ENCODE data around the gene NDUFB6. TPM values are rescaled to one million over a fixed set of nuclear protein-coding genes. Genes with fewer than 3 reads are reported as not detected.

The NDUFB6 gene
- total and polyA plus RNA-seq, 9 of the 15 experiments (the other 6 are each of a cell fraction or from before 2014, with no cell fraction given), result 26.5 to 88.1 (median 64.0) TPM

DNA sequence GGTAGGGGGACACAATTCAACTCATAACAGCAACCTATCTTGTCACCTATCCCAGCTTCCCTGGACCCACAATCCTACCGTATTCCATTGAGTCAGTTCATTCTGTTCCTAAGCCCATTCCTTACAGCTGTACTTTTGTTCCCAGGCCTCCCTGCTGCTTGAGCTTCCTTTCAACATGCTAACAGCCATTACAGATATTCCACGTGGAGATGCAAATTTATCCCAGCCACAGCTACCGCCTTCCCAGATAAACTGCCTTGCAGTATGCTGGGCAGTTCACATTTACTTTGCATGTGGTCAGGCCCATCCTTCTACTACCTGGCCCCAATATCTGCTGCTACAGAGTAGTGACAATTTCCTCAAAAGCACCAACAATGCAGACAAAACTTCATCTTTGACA lies 70.0 kb downstream of the NDUFB6 start:
- in situ Hi-C loops (cut with MboI), result no loop called here
- Histone ChIP-seq H3K9me1 (ENCODE audit: control insufficient read depth, insufficient read depth, low read length) (no peaks in the 10 kb centered on the region), H3K27me3 (ENCODE audit: control insufficient read depth in 2 of 2, insufficient read depth in 2 of 2, low read length in 2 of 2) (no peaks in the 10 kb centered on the region), H3K79me2 (ENCODE audit: control insufficient read depth, insufficient read depth, low read length) (no peaks in the 10 kb centered on the region), H3K4me2 (ENCODE audit: insufficient read depth, low read length) (no peak overlapping the region), H3K9me3 (replicated peaks; ENCODE audit: control insufficient read depth, insufficient read depth, low read depth, low read length) (no peaks in the 10 kb centered on the region), H3K27ac (ENCODE audit: extremely low read depth, low read depth, low read length) (no peak overlapping the region), H2AFZ (ENCODE audit: low read depth, low read length) (no peak overlapping the region), H3K4me1 (replicated peaks in 1 of 2; ENCODE audit: control insufficient read depth in 2 of 2, insufficient read depth in 2 of 2, low read length in 2 of 2) (no peaks in the 10 kb centered on the region), H3K36me3 (ENCODE audit: control insufficient read depth, insufficient read depth, low read length) (no peaks in the 10 kb centered on the region), H4K20me1 (replicated peaks; ENCODE audit: control insufficient read depth, insufficient read depth, low read length) (no peaks in the 10 kb centered on the region), H3K4me3 (no peak overlapping the region), H3K9ac (ENCODE audit: insufficient read depth in 1 of 2, low read depth in 2 of 2, low read length in 2 of 2) (no peak overlapping the region)
- no TSS peak for BruUV-seq (replicated peaks)
- WGBS (ENCODE audit: insufficient coverage, low coverage, missing lambda C conversion rate), result 30% methylated on average over 3 of the region's 3 CpGs
- intact Hi-C loops (cut with micrococcal nuclease), result no loop called here
- ATAC-seq (no peak), DNase-seq (ENCODE audit: extremely low read depth in 1 of 4, low spot score in 3 of 4) (no peak), FAIRE-seq (no peak)
- POLR2A ChIA-PET, result interaction anchor here (0.5 kb wide), 1 partner anchor 48 kb away, joined by 3 read pairs; no protein-coding TSS in a partner anchor
- CTCF ChIA-PET (ENCODE audit: low intra/inter-chr PET ratio), result no interaction called here
- TF ChIP-seq FOXA1 (IDR thresholded peaks at IDR 0.05; ENCODE audit: borderline replicate concordance) (no peak), ERF (CRISPR knock-in tag; IDR thresholded peaks at IDR 0.05) (no peak), ELF1 (tag; IDR thresholded peaks at IDR 0.05) (no peak), CCNT2 (IDR thresholded peaks at IDR 0.05; ENCODE audit: borderline replicate concordance, extremely low read depth, insufficient read length, low read depth, low read length) (no peak), JUND (IDR thresholded peaks at IDR 0.05; ENCODE audit: borderline replicate concordance, low read depth, low read length) (no peak), JUND (tag; IDR thresholded peaks at IDR 0.05; ENCODE audit: borderline replicate concordance, low read depth, low read length) (no peak), SRSF9 (IDR thresholded peaks at IDR 0.05; ENCODE audit: borderline replicate concordance, low read depth, low read length) (no peak), HNRNPL (IDR thresholded peaks at IDR 0.05; ENCODE audit: low read depth, low read length) (no peak)
- TF ChIP-seq, protein P1, sequence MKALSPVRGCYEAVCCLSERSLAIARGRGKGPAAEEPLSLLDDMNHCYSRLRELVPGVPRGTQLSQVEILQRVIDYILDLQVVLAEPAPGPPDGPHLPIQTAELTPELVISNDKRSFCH (CRISPR knock-in tag; IDR thresholded peaks at IDR 0.05), result no peak
- TF ChIP-seq, protein P1 (tag; IDR thresholded peaks at IDR 0.05), result no peak
- TF ChIP-seq, protein P2, sequence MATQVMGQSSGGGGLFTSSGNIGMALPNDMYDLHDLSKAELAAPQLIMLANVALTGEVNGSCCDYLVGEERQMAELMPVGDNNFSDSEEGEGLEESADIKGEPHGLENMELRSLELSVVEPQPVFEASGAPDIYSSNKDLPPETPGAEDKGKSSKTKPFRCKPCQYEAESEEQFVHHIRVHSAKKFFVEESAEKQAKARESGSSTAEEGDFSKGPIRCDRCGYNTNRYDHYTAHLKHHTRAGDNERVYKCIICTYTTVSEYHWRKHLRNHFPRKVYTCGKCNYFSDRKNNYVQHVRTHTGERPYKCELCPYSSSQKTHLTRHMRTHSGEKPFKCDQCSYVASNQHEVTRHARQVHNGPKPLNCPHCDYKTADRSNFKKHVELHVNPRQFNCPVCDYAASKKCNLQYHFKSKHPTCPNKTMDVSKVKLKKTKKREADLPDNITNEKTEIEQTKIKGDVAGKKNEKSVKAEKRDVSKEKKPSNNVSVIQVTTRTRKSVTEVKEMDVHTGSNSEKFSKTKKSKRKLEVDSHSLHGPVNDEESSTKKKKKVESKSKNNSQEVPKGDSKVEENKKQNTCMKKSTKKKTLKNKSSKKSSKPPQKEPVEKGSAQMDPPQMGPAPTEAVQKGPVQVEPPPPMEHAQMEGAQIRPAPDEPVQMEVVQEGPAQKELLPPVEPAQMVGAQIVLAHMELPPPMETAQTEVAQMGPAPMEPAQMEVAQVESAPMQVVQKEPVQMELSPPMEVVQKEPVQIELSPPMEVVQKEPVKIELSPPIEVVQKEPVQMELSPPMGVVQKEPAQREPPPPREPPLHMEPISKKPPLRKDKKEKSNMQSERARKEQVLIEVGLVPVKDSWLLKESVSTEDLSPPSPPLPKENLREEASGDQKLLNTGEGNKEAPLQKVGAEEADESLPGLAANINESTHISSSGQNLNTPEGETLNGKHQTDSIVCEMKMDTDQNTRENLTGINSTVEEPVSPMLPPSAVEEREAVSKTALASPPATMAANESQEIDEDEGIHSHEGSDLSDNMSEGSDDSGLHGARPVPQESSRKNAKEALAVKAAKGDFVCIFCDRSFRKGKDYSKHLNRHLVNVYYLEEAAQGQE (IDR thresholded peaks at IDR 0.05; ENCODE audit: borderline replicate concordance), result no peak
- TF ChIP-seq, protein P2 (CRISPR knock-in tag; IDR thresholded peaks at IDR 0.05; ENCODE audit: low read depth), result no peak
- TF ChIP-seq, protein P3, sequence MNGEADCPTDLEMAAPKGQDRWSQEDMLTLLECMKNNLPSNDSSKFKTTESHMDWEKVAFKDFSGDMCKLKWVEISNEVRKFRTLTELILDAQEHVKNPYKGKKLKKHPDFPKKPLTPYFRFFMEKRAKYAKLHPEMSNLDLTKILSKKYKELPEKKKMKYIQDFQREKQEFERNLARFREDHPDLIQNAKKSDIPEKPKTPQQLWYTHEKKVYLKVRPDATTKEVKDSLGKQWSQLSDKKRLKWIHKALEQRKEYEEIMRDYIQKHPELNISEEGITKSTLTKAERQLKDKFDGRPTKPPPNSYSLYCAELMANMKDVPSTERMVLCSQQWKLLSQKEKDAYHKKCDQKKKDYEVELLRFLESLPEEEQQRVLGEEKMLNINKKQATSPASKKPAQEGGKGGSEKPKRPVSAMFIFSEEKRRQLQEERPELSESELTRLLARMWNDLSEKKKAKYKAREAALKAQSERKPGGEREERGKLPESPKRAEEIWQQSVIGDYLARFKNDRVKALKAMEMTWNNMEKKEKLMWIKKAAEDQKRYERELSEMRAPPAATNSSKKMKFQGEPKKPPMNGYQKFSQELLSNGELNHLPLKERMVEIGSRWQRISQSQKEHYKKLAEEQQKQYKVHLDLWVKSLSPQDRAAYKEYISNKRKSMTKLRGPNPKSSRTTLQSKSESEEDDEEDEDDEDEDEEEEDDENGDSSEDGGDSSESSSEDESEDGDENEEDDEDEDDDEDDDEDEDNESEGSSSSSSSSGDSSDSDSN (IDR thresholded peaks at IDR 0.05; ENCODE audit: borderline replicate concordance in 1 of 2, low read depth in 2 of 2, low read length in 2 of 2), result no peak
